Gastrocnemius medialis (tissue), 4 donors: ENCODE data around the gene TRIM52. TPM values are rescaled to one million over a fixed set of nuclear protein-coding genes. Genes with fewer than 3 reads are reported as not detected.

Experiments
- ATAC-seq, 2 donors: fragments of 150-250 bp; one replicate each; pipeline ENCODE4 v1.9.1; 2016
- DNase-seq, 2 donors: peaks; one replicate each; pipeline ENCODE4 v3.0.0-alpha.2; 2019
- H3K27ac ChIP-seq, 4 donors: fragments of 200-600 bp; sonication (generic); 1 replicate in 1 of 4; 2 replicates in 3 of 4; pipeline ENCODE4 v1.5.1; 2016 to 2018; ENCODE audit warnings: mild to moderate bottlenecking in 2 of 4, moderate library complexity in 1 of 4
- H3K27me3 ChIP-seq, 3 donors: fragments of 200-600 bp; sonication (generic) in 2 of 3; 1 replicate in 1 of 3; 2 replicates in 2 of 3; pipeline versions ENCODE4 v1.5.1 to v1.6.0; 2016 to 2019; ENCODE audit warnings: mild to moderate bottlenecking in 1 of 3, moderate library complexity in 1 of 3
- H3K36me3 ChIP-seq, 2 donors: fragments of 200-600 bp; sonication (generic) in 1 of 2; one replicate each; pipeline ENCODE4 v1.5.1; 2017 to 2018
- H3K4me1 ChIP-seq, 2 donors: fragments of 200-600 bp; sonication (generic) in 1 of 2; one replicate each; pipeline ENCODE4 v1.5.1; 2016 to 2017; ENCODE audit warnings: mild to moderate bottlenecking in 2 of 2
- H3K4me3 ChIP-seq, 4 donors: fragments of 200-600 bp; sonication (generic) in 3 of 4; 1 replicate in 1 of 4; 2 replicates in 3 of 4; pipeline ENCODE4 v1.5.1; 2016 to 2019; ENCODE audit warnings: mild to moderate bottlenecking in 2 of 4
- H3K9me3 ChIP-seq, 3 donors: fragments of 200-600 bp; sonication (generic) in 2 of 3; 1 replicate in 1 of 3; 2 replicates in 2 of 3; pipeline ENCODE4 v1.5.1; 2016 to 2019
- POLR2A ChIP-seq, 2 donors: fragments of 450-650 bp; IDR thresholded peaks; one replicate each; pipeline ENCODE4 v1.6.1; 2017; ENCODE audit warnings: antibody characterized with exemption in 2 of 2, mild to moderate bottlenecking in 2 of 2, moderate library complexity in 2 of 2
- in situ Hi-C, 4 donors: fragments of 200-750 bp; cut with MboI; loops; one replicate each; pipeline versions ENCODE4 v1.15.0 to v1.8.0; 2017; ENCODE audit warnings: low sequenced_read_pairs in 4 of 4
- intact Hi-C: fragments of 100-400 bp; cut with DNase I; formaldehyde crosslinking; loops from one replicate; pipeline ENCODE4 v1.15.1; 2023; ENCODE audit warnings: low total_unique reads
- total RNA-seq, 4 donors: library from RNA; depleted of rRNA; stranded (reverse); fragments of >200 nt; gene quantifications; one replicate each; pipeline versions ENCODE4 v1.1.0 to v1.2.3, GENCODE V29; 2016
- TF ChIP-seq, protein P1 (sequence below), 5 experiments: fragments of 450-650 bp in 3 of 5; fragments of 200-600 bp in 2 of 5; sonication (generic) in 2 of 5; IDR thresholded peaks in 4 of 5; conservative IDR thresholded peaks in 1 of 5; 1 replicate in 4 of 5; 2 replicates in 1 of 5; pipeline ENCODE4 v1.5.1; 2016 to 2019; ENCODE audit warnings: antibody characterized with exemption in 5 of 5, mild to moderate bottlenecking in 3 of 5, moderate library complexity in 3 of 5

Gene TRIM52
- total RNA-seq, 4 donors from 2014 or later: 1.3 to 4.9 (median 3.4) TPM

DNA sequence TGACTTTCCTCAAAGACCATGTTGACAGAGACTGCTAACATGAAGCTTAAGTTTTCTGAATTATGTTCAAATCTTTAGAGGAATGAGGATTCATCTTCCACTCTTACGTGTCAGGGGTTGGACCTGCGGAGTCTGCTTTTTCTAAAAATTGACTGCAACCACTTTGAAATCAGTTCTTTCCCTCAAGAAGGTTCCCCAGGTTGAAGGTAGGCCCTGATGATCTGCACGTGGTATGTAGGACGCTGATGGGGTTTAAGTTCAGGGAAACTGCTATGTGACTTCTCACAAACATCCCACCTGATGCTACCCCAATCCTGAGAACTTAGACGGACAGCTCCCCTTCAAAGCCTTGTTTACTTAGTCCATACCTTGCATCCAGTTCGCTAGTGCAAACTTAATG, 24.5 kb downstream of the TRIM52 start:
- TF ChIP-seq, protein P1, sequence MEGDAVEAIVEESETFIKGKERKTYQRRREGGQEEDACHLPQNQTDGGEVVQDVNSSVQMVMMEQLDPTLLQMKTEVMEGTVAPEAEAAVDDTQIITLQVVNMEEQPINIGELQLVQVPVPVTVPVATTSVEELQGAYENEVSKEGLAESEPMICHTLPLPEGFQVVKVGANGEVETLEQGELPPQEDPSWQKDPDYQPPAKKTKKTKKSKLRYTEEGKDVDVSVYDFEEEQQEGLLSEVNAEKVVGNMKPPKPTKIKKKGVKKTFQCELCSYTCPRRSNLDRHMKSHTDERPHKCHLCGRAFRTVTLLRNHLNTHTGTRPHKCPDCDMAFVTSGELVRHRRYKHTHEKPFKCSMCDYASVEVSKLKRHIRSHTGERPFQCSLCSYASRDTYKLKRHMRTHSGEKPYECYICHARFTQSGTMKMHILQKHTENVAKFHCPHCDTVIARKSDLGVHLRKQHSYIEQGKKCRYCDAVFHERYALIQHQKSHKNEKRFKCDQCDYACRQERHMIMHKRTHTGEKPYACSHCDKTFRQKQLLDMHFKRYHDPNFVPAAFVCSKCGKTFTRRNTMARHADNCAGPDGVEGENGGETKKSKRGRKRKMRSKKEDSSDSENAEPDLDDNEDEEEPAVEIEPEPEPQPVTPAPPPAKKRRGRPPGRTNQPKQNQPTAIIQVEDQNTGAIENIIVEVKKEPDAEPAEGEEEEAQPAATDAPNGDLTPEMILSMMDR (IDR thresholded peaks at IDR 0.05 in 4 of 5, conservative IDR thresholded peaks at IDR 0.05 in 1 of 5): no peak
- TF ChIP-seq POLR2A (IDR thresholded peaks at IDR 0.05): no peak
- Histone ChIP-seq H3K27ac (no peak overlapping the region), H3K27me3 (no peaks in the 10 kb centered on the region), H3K4me3 (no peak overlapping the region), H3K9me3 (no peaks in the 10 kb centered on the region), H3K4me1 (peaks cover 4 to 5% of the 10 kb centered on the region in 2 donors), H3K36me3 (peaks cover 6 to 89% of the 10 kb centered on the region in 2 donors)
- DNase-seq (no peak), ATAC-seq (no peak)
- in situ Hi-C loops (no loop called here), intact Hi-C loops (no loop called here)

DNA sequence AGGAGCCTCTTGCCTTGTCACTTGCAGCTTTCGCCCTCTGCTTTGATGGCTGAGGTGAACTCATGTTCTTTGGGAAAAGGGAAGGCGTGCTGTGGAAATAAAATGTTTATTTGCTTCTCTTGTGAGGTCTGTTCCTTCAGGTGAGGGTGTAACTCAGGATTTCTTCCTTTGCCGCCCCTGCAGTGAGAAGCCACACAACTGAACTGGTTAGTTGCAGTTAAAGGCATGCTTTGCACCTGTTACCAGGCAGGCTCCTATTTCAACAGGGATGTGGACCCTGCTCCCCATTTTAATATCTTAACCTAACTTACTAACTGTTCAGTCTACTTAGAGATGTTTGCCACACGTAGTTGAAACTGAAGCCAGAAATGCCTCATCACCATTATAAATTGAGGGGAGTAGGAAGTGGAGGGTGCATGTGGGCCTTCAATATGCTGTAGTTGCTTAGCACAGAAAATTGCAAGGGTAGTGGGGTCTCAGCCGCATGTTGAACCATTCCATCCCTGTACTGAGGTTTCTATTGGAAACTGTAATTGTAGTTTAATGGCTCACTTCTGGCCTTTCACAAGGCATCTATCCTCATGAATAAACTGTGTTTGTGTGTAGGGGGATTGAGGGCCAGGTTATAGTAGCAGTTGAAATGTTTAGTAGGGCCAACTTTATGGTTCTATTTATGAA, 25.1 kb downstream of the TRIM52 start:
- Histone ChIP-seq H3K4me1 (no peaks in the 10 kb centered on the region), H3K9me3 (no peaks in the 10 kb centered on the region), H3K4me3 (no peak overlapping the region), H3K27me3 (no peaks in the 10 kb centered on the region), H3K36me3 (peaks cover 6 to 89% of the 10 kb centered on the region in 2 donors), H3K27ac (peak overlapping the region in 1 of 4 donors; percentile 20)
- intact Hi-C loops: no loop called here
- in situ Hi-C loops: no loop called here
- TF ChIP-seq POLR2A (IDR thresholded peaks at IDR 0.05): no peak
- TF ChIP-seq, protein P1 (IDR thresholded peaks at IDR 0.05 in 4 of 5, conservative IDR thresholded peaks at IDR 0.05 in 1 of 5): no peak
- ATAC-seq (no peak), DNase-seq (no peak)

DNA sequence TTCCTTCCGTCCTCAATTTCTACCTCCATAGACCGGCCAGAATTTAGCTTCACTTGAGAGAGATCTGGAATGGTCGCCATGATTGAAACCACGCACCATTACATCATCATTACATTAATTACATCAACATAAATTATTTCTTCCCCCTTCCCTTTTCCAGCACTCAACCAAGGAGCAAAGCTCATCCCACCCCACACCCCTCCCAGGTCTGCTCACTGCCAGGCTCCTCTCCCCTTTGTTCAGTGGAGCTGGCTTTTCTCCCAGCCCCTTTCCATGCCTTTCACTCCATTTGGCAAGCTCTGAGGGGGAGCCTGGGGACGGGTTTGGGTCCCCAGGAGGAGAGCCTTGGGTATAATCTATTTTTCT, 25.6 kb downstream of the TRIM52 start:
- intact Hi-C loops: no loop called here
- H3K27me3 ChIP-seq: no peaks in the 10 kb centered on the region
- DNase-seq: no peak
- H3K36me3 ChIP-seq: peaks cover 6 to 88% of the 10 kb centered on the region in 2 donors
- no peak for ATAC-seq
- no peak overlapping the region for H3K4me3 ChIP-seq
- H3K4me1 ChIP-seq: no peaks in the 10 kb centered on the region
- in situ Hi-C loops: no loop called here
- no peaks in the 10 kb centered on the region for H3K9me3 ChIP-seq
- TF ChIP-seq, protein P1 (IDR thresholded peaks at IDR 0.05 in 4 of 5, conservative IDR thresholded peaks at IDR 0.05 in 1 of 5): no peak
- TF ChIP-seq POLR2A (IDR thresholded peaks at IDR 0.05): no peak
- peak overlapping the region in 1 of 4 donors; percentile 20 for H3K27ac ChIP-seq

GRCh38 chr5:181234455-181235306, 26.3 kb downstream of the TRIM52 start:
- DNase-seq (no peak), ATAC-seq (no peak)
- intact Hi-C loops (no loop called here), in situ Hi-C loops (no loop called here)
- no peaks in the 10 kb centered on the region for H3K9me3 ChIP-seq
- TF ChIP-seq, protein P1 (IDR thresholded peaks at IDR 0.05 in 4 of 5, conservative IDR thresholded peaks at IDR 0.05 in 1 of 5): no peak
- no peak for TF ChIP-seq POLR2A (IDR thresholded peaks at IDR 0.05)
- H3K27me3 ChIP-seq: no peaks in the 10 kb centered on the region
- no peaks in the 10 kb centered on the region for H3K4me1 ChIP-seq
- peak overlapping the region in 1 of 4 donors; percentile 20 for H3K27ac ChIP-seq
- no peak overlapping the region for H3K4me3 ChIP-seq
- H3K36me3 ChIP-seq: peaks cover 6 to 82% of the 10 kb centered on the region in 2 donors
